ENCODE measurements around the gene PLA2G4E. TPM values are rescaled to one million over a fixed set of nuclear protein-coding genes. Genes with fewer than 3 reads are reported as not detected.

Gene PLA2G4E
- total RNA-seq, 1 experiment from 2014 or later = not detected

- Histone ChIP-seq H3K27me3 (ENCODE audit: insufficient read depth, low read length) (no peaks in the 10 kb centered on the region), H3K4me1 (ENCODE audit: control insufficient read depth in 1 of 2, insufficient read depth in 2 of 2, low read length in 2 of 2) (peaks cover 12 to 31% of the 10 kb centered on the region in 2 experiments; a peak in 3 of 4 replicates), H3K9me3 (ENCODE audit: control insufficient read depth in 1 of 2, insufficient read depth in 1 of 2, low read depth in 1 of 2, low read length in 2 of 2) (no peaks in the 10 kb centered on the region), H3K27ac (ENCODE audit: low read depth, low read length) (no peak overlapping the region), H3K4me3 (replicated peaks in 1 of 2; ENCODE audit: low read depth in 1 of 2, low read length in 2 of 2) (no peak overlapping the region), H3K36me3 (ENCODE audit: control insufficient read depth in 1 of 2, insufficient read depth in 2 of 2, low read length in 2 of 2) (no peaks in the 10 kb centered on the region), H3K4me2 (ENCODE audit: low read length) (no peak overlapping the region), H3K9me2 (ENCODE audit: insufficient read depth) (no peaks in the 10 kb centered on the region), H2AFZ (ENCODE audit: low read depth, low read length, poor library complexity, severe bottlenecking) (no peak overlapping the region), H3K79me2 (ENCODE audit: insufficient read depth, low read length) (peaks cover 93% of the 10 kb centered on the region), H4K20me1 (ENCODE audit: insufficient read depth) (peaks cover 13% of the 10 kb centered on the region; the same call in 1 of the 2 replicates), H3K9ac (ENCODE audit: low read length) (no peak overlapping the region)
- ATAC-seq (no peak), DNase-seq (ENCODE audit: low read depth, low spot score) (no peak)
- BruUV-seq (replicated peaks) = no TSS peak
- ChIA-PET RAD21 (ENCODE audit: low non-redundant PET in 1 of 2, low total read pairs in 2 of 2, uncharacterized antibody in 2 of 2, unreplicated experiment in 2 of 2) (no interaction called here), CTCF (no interaction called here), POLR2A (no interaction called here)
- TF ChIP-seq JUND (IDR thresholded peaks at IDR 0.05) (no peak), ZNF274 (IDR thresholded peaks at IDR 0.05; ENCODE audit: low read depth, low read length) (no peak), TCF7L2 (IDR thresholded peaks at IDR 0.05; ENCODE audit: borderline replicate concordance, extremely low read depth, insufficient read depth, insufficient read length) (no peak), RAD21 (IDR thresholded peaks at IDR 0.05; ENCODE audit: low read depth) (no peak), POLR2AphosphoS5 (IDR thresholded peaks at IDR 0.05; ENCODE audit: low read depth, low read length) (no peak), YY1 (IDR thresholded peaks at IDR 0.05; ENCODE audit: extremely low read depth, insufficient replicate concordance, low read depth, low read length) (no peak), POLR2A (IDR thresholded peaks at IDR 0.05; ENCODE audit: borderline replicate concordance, extremely low read depth, insufficient read depth, insufficient read length) (no peak), ATF3 (IDR thresholded peaks at IDR 0.05) (no peak), FOSL1 (IDR thresholded peaks at IDR 0.05; ENCODE audit: low read depth) (no peak), CTCF (IDR thresholded peaks at IDR 0.05 in 2 of 3, conservative IDR thresholded peaks at IDR 0.05 in 1 of 3; ENCODE audit: borderline replicate concordance in 1 of 3, insufficient read depth in 1 of 3, low read depth in 2 of 3, low read length in 2 of 3) (no peak), EZH2phosphoT487 (IDR thresholded peaks at IDR 0.05; ENCODE audit: borderline replicate concordance) (no peak), ZBTB33 (IDR thresholded peaks at IDR 0.05; ENCODE audit: extremely low read depth, insufficient replicate concordance, low read length) (no peak), SRF (IDR thresholded peaks at IDR 0.05; ENCODE audit: low read depth) (no peak)
- intact Hi-C loops (cut with micrococcal nuclease) = no loop called here
Observed at GRCh38 chr15:41965441-41966413, 55.1 kb downstream of the PLA2G4E start.

Measured in HCT116 (cell line).